ENCODE data around the gene PHACTR1. TPM values are rescaled to one million over a fixed set of nuclear protein-coding genes. Genes with fewer than 3 reads are reported as not detected.

Gene PHACTR1
- total and polyA plus RNA-seq, 8 donors, result 0.46 to 17.4 (median 6.4) TPM; not detected in 1

DNA sequence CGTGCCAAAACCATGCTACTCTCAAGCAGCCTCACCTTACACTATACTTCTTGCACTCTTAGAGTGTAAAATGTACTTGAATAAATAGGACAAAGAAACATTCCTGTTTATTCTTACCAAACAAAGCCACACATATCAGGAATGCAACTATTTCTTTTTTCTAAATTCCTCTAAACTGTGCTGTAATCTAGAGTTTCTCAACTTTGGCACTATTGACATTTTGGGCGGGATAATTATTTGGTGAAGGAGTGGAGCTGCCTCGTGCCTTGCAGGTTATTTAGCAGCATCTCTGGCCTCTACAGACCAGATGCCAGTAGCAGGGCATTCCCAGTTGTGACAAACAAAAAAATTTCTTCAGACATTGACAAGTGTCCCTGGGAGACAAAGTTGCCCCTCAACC is 86.9 kb downstream of the PHACTR1 start:
- Histone ChIP-seq H3K27ac (no peak overlapping the region), H3K27me3 (no peaks in the 10 kb centered on the region), H3K4me3 (no peak overlapping the region), H3K36me3 (no peaks in the 10 kb centered on the region), H3K4me1 (no peaks in the 10 kb centered on the region), H3K9me3 (no peaks in the 10 kb centered on the region)
- intact Hi-C loops (cut with DNase I; ENCODE audit: low total_unique reads), result no loop called here
- peak in 1 of 2 donors; percentile 46 for DNase-seq
- TF ChIP-seq POLR2A (IDR thresholded peaks at IDR 0.05) (no peak), EP300 (IDR thresholded peaks at IDR 0.05) (no peak), POLR2AphosphoS5 (IDR thresholded peaks at IDR 0.05) (no peak)
- TF ChIP-seq, protein P1, sequence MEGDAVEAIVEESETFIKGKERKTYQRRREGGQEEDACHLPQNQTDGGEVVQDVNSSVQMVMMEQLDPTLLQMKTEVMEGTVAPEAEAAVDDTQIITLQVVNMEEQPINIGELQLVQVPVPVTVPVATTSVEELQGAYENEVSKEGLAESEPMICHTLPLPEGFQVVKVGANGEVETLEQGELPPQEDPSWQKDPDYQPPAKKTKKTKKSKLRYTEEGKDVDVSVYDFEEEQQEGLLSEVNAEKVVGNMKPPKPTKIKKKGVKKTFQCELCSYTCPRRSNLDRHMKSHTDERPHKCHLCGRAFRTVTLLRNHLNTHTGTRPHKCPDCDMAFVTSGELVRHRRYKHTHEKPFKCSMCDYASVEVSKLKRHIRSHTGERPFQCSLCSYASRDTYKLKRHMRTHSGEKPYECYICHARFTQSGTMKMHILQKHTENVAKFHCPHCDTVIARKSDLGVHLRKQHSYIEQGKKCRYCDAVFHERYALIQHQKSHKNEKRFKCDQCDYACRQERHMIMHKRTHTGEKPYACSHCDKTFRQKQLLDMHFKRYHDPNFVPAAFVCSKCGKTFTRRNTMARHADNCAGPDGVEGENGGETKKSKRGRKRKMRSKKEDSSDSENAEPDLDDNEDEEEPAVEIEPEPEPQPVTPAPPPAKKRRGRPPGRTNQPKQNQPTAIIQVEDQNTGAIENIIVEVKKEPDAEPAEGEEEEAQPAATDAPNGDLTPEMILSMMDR (IDR thresholded peaks at IDR 0.05), result no peak
- WGBS, 5 donors, result 12 to 34% (median 27%) methylated on average over 3 of the region's 3 CpGs

DNA sequence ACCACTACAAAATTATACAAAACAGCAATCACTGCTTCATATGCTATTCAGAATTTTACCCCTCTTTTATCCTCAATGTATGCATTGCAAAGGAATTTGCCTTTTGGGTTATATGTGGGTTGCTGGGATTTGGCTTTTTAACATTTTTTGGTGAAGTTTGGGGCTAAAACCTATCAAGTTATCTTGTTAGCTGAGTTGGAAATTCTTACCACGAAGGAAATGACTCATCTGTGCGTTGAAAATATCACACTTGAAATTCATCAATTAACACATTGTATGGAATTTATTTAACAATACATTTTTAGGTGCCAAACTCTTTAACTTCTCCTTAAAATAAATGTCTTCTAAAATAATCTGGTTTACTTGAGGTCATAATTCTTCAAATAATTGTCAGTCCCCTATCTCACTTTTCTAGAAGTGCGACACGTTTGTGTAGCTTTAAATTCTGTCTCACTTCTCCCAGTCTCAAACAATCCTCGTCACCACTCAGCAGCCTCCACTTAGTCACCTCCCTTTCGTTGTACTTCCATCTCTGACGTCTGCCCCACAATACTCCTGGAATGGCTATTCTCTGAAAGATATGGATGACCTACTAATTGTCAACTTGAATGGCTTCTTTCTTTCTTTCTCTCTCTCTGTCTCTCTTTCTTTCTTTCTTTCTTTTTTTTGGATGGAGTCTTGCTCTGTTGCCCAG is 88.5 kb downstream of the PHACTR1 start:
- Histone ChIP-seq H3K4me3 (no peak overlapping the region), H3K27me3 (no peaks in the 10 kb centered on the region), H3K27ac (no peak overlapping the region), H3K36me3 (no peaks in the 10 kb centered on the region), H3K9me3 (no peaks in the 10 kb centered on the region), H3K4me1 (no peaks in the 10 kb centered on the region)
- DNase-seq, result no peak
- intact Hi-C loops (cut with DNase I; ENCODE audit: low total_unique reads), result no loop called here
- WGBS, 5 donors, result 60 to 83% (median 74%) methylated on average over 7 of the region's 7 CpGs
- TF ChIP-seq POLR2A (IDR thresholded peaks at IDR 0.05), result no peak
- no peak for TF ChIP-seq POLR2AphosphoS5 (IDR thresholded peaks at IDR 0.05)
- TF ChIP-seq, protein P1 (IDR thresholded peaks at IDR 0.05), result no peak
- no peak for TF ChIP-seq EP300 (IDR thresholded peaks at IDR 0.05)

DNA sequence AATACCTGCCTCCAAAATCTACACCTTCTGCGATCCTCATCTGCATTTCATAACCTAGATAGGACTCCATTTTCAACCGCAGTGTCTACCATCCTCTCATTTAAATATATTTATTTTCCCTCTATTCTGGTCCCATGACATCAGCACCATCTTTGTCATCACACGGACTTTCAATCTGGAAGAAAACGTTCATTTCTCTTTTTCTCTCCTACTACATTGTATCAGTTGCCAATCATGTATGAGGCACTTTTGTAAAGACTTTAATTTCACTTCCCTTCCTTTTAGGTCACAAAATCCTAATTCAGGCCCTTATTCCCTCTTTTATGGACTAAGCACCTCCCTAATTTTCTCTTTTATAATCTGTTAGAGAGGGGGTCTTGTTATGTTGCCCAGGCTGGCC is 89.6 kb downstream of the PHACTR1 start:
- TF ChIP-seq POLR2AphosphoS5 (IDR thresholded peaks at IDR 0.05) (no peak), POLR2A (IDR thresholded peaks at IDR 0.05) (no peak), EP300 (IDR thresholded peaks at IDR 0.05) (no peak)
- TF ChIP-seq, protein P1 (IDR thresholded peaks at IDR 0.05), result no peak
- intact Hi-C loops (cut with DNase I; ENCODE audit: low total_unique reads), result no loop called here
- Histone ChIP-seq H3K36me3 (no peaks in the 10 kb centered on the region), H3K4me3 (no peak overlapping the region), H3K9me3 (no peaks in the 10 kb centered on the region), H3K4me1 (no peaks in the 10 kb centered on the region), H3K27ac (no peak overlapping the region), H3K27me3 (no peaks in the 10 kb centered on the region)
- WGBS, 5 donors, result 82 to 90% (median 87%) methylated on average over 4 of the region's 4 CpGs
- no peak for DNase-seq

DNA sequence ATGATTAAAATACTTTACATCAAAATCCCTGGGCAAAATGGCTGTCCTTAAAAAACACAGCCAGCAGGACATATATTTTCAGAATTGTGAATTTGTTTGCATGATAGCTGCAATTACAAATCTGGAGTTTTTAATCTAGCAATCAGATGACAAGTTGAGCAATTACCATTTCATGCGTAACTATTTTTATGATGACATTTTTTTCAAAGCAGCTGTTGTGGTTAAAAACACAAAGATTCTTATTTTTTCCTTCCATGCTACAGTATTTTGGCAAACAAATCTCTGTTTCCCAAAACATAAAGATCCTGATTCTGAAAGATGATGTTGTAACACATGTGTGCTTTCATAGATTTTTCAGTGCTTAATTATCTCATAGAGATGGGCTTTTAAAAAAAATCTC is 90.2 kb downstream of the PHACTR1 start:
- WGBS, 5 donors, result 77 to 89% (median 80%) methylated on average over 1 of the region's 1 CpG

More for the DNA sequence above, 90.2 kb downstream of the PHACTR1 start:
- Histone ChIP-seq H3K4me1 (no peaks in the 10 kb centered on the region), H3K36me3 (no peaks in the 10 kb centered on the region), H3K9me3 (no peaks in the 10 kb centered on the region), H3K27ac (no peak overlapping the region), H3K4me3 (no peak overlapping the region), H3K27me3 (no peaks in the 10 kb centered on the region)
- intact Hi-C loops (cut with DNase I; ENCODE audit: low total_unique reads), result no loop called here
- DNase-seq, result no peak
- TF ChIP-seq POLR2A (IDR thresholded peaks at IDR 0.05), result no peak
- TF ChIP-seq POLR2AphosphoS5 (IDR thresholded peaks at IDR 0.05), result no peak
- TF ChIP-seq EP300 (IDR thresholded peaks at IDR 0.05), result no peak
- TF ChIP-seq, protein P1 (IDR thresholded peaks at IDR 0.05), result no peak

All from stomach (tissue), 9 donors.